22Rv1 (cell line): ENCODE data around the gene NUDT11.

Experiments
- CTCF ChIP-seq: fragments of 450-650 bp; IDR thresholded peaks from 2 replicates; pipeline ENCODE4 v1.5.1; 2017; ENCODE audit warnings: mild to moderate bottlenecking
- ZFX ChIP-seq: fragments of 450-650 bp; IDR thresholded peaks from 2 replicates; pipeline ENCODE4 v1.6.1; 2017; ENCODE audit warnings: antibody characterized with exemption, borderline replicate concordance

- no peak for TF ChIP-seq CTCF
- TF ChIP-seq ZFX: no peak
Observed at GRCh38 chrX:51496501-51497291, at the start of gene NUDT11.
